H1 (cell line): Measurements from ENCODE around the gene CAMK2G. TPM values are rescaled to one million over a fixed set of nuclear protein-coding genes. Genes with fewer than 3 reads are reported as not detected.

Experiments used
- TAF1 ChIP-seq: IDR thresholded peaks from 2 replicates; pipeline ENCODE4 v1.6.1; 2011; ENCODE audit warnings: mild to moderate bottlenecking, low read depth, low read length
- polyA plus RNA-seq, 7 experiments: library from polyadenylated mRNA; depleted of rRNA in 3 of 7; stranded (reverse) in 5 of 7; unstranded in 2 of 7; fragments of >200 nt in 5 of 7; fragments of 200-250 nt in 2 of 7; gene quantifications; 1 replicate in 5 of 7; 2 replicates in 1 of 7; 4 replicates in 1 of 7; pipeline versions ENCODE4 v1.2.1 to v1.2.3, GENCODE V29; 2011 to 2013; ENCODE audit warnings: missing spikeins in 2 of 7, mixed read lengths in 2 of 7
- total RNA-seq: library from RNA; stranded (reverse); fragmentation: NEBNext Ultra II Directional; extraction: Animal tissue kit (Norgen Biotek cat#: 25700); gene quantifications from 2 replicates; pipeline ENCODE4 v1.2.1, GENCODE V29; 2021
- TF ChIP-seq, protein P1 (sequence below): fragments of 300-600 bp; sonication (generic); IDR thresholded peaks from 2 replicates; pipeline ENCODE4 v1.7.1; 2012; ENCODE audit warnings: low read length, moderate library complexity, mild to moderate bottlenecking, inconsistent platforms; ENCODE audit not compliant: insufficient replicate concordance

Gene CAMK2G
- total and polyA plus RNA-seq, 2 of the 8 experiments (the other 6 are each of a cell fraction or from before 2014, with no cell fraction given) = 28.9 to 31.7 TPM

DNA sequence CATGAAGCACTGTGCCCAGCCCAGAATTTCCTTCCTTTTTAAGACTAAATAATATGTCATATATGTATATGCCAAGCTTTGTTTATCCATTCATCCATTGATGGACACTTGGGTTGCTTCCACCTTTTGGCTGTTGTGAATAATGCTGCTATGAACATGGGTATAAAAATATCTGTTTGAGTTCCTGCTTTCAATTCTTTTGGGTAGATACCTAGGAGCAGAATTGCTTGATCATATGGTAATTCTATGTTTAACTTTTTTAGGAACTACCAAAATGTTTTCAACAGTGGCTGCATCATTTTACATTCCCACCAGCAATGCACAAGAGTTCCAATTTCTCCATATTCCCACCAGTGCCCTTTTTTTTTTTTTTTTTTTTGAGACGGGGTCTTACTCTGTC is 23.3 kb upstream of the CAMK2G start (continued):
- TF ChIP-seq, protein P1, sequence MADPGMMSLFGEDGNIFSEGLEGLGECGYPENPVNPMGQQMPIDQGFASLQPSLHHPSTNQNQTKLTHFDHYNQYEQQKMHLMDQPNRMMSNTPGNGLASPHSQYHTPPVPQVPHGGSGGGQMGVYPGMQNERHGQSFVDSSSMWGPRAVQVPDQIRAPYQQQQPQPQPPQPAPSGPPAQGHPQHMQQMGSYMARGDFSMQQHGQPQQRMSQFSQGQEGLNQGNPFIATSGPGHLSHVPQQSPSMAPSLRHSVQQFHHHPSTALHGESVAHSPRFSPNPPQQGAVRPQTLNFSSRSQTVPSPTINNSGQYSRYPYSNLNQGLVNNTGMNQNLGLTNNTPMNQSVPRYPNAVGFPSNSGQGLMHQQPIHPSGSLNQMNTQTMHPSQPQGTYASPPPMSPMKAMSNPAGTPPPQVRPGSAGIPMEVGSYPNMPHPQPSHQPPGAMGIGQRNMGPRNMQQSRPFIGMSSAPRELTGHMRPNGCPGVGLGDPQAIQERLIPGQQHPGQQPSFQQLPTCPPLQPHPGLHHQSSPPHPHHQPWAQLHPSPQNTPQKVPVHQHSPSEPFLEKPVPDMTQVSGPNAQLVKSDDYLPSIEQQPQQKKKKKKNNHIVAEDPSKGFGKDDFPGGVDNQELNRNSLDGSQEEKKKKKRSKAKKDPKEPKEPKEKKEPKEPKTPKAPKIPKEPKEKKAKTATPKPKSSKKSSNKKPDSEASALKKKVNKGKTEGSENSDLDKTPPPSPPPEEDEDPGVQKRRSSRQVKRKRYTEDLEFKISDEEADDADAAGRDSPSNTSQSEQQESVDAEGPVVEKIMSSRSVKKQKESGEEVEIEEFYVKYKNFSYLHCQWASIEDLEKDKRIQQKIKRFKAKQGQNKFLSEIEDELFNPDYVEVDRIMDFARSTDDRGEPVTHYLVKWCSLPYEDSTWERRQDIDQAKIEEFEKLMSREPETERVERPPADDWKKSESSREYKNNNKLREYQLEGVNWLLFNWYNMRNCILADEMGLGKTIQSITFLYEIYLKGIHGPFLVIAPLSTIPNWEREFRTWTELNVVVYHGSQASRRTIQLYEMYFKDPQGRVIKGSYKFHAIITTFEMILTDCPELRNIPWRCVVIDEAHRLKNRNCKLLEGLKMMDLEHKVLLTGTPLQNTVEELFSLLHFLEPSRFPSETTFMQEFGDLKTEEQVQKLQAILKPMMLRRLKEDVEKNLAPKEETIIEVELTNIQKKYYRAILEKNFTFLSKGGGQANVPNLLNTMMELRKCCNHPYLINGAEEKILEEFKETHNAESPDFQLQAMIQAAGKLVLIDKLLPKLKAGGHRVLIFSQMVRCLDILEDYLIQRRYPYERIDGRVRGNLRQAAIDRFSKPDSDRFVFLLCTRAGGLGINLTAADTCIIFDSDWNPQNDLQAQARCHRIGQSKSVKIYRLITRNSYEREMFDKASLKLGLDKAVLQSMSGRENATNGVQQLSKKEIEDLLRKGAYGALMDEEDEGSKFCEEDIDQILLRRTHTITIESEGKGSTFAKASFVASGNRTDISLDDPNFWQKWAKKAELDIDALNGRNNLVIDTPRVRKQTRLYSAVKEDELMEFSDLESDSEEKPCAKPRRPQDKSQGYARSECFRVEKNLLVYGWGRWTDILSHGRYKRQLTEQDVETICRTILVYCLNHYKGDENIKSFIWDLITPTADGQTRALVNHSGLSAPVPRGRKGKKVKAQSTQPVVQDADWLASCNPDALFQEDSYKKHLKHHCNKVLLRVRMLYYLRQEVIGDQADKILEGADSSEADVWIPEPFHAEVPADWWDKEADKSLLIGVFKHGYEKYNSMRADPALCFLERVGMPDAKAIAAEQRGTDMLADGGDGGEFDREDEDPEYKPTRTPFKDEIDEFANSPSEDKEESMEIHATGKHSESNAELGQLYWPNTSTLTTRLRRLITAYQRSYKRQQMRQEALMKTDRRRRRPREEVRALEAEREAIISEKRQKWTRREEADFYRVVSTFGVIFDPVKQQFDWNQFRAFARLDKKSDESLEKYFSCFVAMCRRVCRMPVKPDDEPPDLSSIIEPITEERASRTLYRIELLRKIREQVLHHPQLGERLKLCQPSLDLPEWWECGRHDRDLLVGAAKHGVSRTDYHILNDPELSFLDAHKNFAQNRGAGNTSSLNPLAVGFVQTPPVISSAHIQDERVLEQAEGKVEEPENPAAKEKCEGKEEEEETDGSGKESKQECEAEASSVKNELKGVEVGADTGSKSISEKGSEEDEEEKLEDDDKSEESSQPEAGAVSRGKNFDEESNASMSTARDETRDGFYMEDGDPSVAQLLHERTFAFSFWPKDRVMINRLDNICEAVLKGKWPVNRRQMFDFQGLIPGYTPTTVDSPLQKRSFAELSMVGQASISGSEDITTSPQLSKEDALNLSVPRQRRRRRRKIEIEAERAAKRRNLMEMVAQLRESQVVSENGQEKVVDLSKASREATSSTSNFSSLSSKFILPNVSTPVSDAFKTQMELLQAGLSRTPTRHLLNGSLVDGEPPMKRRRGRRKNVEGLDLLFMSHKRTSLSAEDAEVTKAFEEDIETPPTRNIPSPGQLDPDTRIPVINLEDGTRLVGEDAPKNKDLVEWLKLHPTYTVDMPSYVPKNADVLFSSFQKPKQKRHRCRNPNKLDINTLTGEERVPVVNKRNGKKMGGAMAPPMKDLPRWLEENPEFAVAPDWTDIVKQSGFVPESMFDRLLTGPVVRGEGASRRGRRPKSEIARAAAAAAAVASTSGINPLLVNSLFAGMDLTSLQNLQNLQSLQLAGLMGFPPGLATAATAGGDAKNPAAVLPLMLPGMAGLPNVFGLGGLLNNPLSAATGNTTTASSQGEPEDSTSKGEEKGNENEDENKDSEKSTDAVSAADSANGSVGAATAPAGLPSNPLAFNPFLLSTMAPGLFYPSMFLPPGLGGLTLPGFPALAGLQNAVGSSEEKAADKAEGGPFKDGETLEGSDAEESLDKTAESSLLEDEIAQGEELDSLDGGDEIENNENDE = no peak
- no peak for TF ChIP-seq TAF1
- TF ChIP-seq, all 59 proteins: peak for 0
